IMR-90 (cell line): ENCODE data around the gene AQP12B. TPM values are rescaled to one million over a fixed set of nuclear protein-coding genes. Genes with fewer than 3 reads are reported as not detected.

Source experiments
- ATAC-seq: fragments of 200-7000 bp; cut with Tn5 transposase; 2 replicates; pipeline ENCODE4 v1.9.1; 2020; ENCODE audit warnings: low read depth, mild to moderate bottlenecking, moderate library complexity
- BruUV-seq: library from RNA; stranded (reverse); fragments of 400-500 nt; replicated peaks from 2 replicates; lab custom pipeline; 2021; lab: Mats Ljungman, UMichigan
- CTCF ChIA-PET: fragments of 300-600 bp; formaldehyde crosslinking; extraction: SDS; loops from one replicate; lab custom pipeline; 2021; ENCODE audit warnings: antibody characterized with exemption; lab: Yijun Ruan, JAX
- POLR2A ChIA-PET: fragments of 300-600 bp; sonication (Branson Sonifier 250); formaldehyde crosslinking; loops from one replicate; lab custom pipeline; 2022; ENCODE audit warnings: antibody characterized with exemption; ENCODE audit not compliant: unreplicated experiment; lab: Charles Lee
- DNase-seq: peaks from one replicate; pipeline ENCODE4 v3.0.0; 2013
- H2AFZ ChIP-seq: replicated peaks from 2 replicates; pipeline ENCODE3; 2013; ENCODE audit warnings: low read length, mild to moderate bottlenecking; ENCODE audit not compliant: poor library complexity
- H2AK5ac ChIP-seq: 2 replicates; pipeline ENCODE4 v1.6.1; 2013; ENCODE audit warnings: low read depth, low read length, inconsistent platforms
- H2AK9ac ChIP-seq: replicated peaks from 2 replicates; pipeline ENCODE3; 2013; ENCODE audit warnings: mild to moderate bottlenecking, low read depth, low read length, moderate library complexity; ENCODE audit not compliant: poor library complexity
- H2BK120ac ChIP-seq: 2 replicates; pipeline ENCODE4 v1.6.1; 2013; ENCODE audit warnings: low read depth, low read length, inconsistent platforms
- H2BK15ac ChIP-seq: 3 replicates; pipeline ENCODE4 v1.6.1; 2013; ENCODE audit warnings: low read depth, low read length, inconsistent platforms
- H2BK20ac ChIP-seq: 2 replicates; pipeline ENCODE4 v1.6.1; 2013; ENCODE audit warnings: low read depth, mild to moderate bottlenecking, inconsistent platforms, low read length, moderate library complexity
- H2BK5ac ChIP-seq: 2 replicates; pipeline ENCODE4 v1.6.1; 2013; ENCODE audit warnings: mild to moderate bottlenecking, low read depth, low read length, inconsistent platforms; ENCODE audit not compliant: poor library complexity, severe bottlenecking
- H3K14ac ChIP-seq: replicated peaks from 2 replicates; pipeline ENCODE4 v1.6.1; 2013; ENCODE audit warnings: low read depth, low read length, inconsistent platforms
- H3K18ac ChIP-seq: 2 replicates; pipeline ENCODE4 v1.6.1; 2013; ENCODE audit warnings: low read depth, low read length, control low read depth
- H3K23ac ChIP-seq: 2 replicates; pipeline ENCODE4 v1.6.1; 2013; ENCODE audit warnings: low read depth, low read length, inconsistent platforms
- H3K27ac ChIP-seq: 2 replicates; pipeline ENCODE4 v1.5.1; 2013; ENCODE audit warnings: mild to moderate bottlenecking, control low read depth, low read length; ENCODE audit not compliant: insufficient read depth
- H3K27me3 ChIP-seq: 2 replicates; pipeline ENCODE4 v1.6.1; 2013; ENCODE audit warnings: low read length; ENCODE audit not compliant: control insufficient read depth, insufficient read depth
- H3K36me3 ChIP-seq: 2 replicates; pipeline ENCODE4 v1.6.1; 2013; ENCODE audit warnings: low read length, mixed read lengths; ENCODE audit not compliant: control insufficient read depth, insufficient read depth
- H3K4ac ChIP-seq: 2 replicates; pipeline ENCODE4 v1.6.1; 2013; ENCODE audit warnings: low read depth, low read length, inconsistent platforms
- H3K4me1 ChIP-seq: 2 replicates; pipeline ENCODE4 v1.6.1; 2013; ENCODE audit warnings: low read length, mixed read lengths; ENCODE audit not compliant: control insufficient read depth, insufficient read depth
- H3K4me2 ChIP-seq: 2 replicates; pipeline ENCODE4 v1.6.1; 2013; ENCODE audit warnings: low read depth, mild to moderate bottlenecking, control low read depth, low read length, moderate library complexity
- H3K4me3 ChIP-seq: 2 replicates; pipeline ENCODE4 v1.5.1; 2013; ENCODE audit warnings: low read depth, mild to moderate bottlenecking, control low read depth, low read length, moderate library complexity; ENCODE audit not compliant: insufficient read depth
- H3K56ac ChIP-seq: 2 replicates; pipeline ENCODE4 v1.6.1; 2013; ENCODE audit warnings: low read length, inconsistent platforms; ENCODE audit not compliant: insufficient read depth; ENCODE audit errors: extremely low read depth
- H3K79me1 ChIP-seq, 2 experiments: 2 replicates each; pipeline ENCODE4 v1.6.1; 2013; ENCODE audit warnings: low read length in 2 of 2, inconsistent platforms in 1 of 2, low read depth in 1 of 2
- H3K9ac ChIP-seq: 2 replicates; pipeline ENCODE4 v1.6.1; 2013; ENCODE audit warnings: low read depth, low read length, control low read depth
- H3K9me1 ChIP-seq: 2 replicates; pipeline ENCODE4 v1.6.1; 2013; ENCODE audit warnings: low read length, inconsistent platforms; ENCODE audit not compliant: insufficient read depth
- H3K9me3 ChIP-seq: 2 replicates; pipeline ENCODE4 v1.6.1; 2013; ENCODE audit warnings: low read length; ENCODE audit not compliant: control insufficient read depth, insufficient read depth
- H4K20me1 ChIP-seq: 2 replicates; pipeline ENCODE4 v1.6.1; 2013; ENCODE audit warnings: low read length, inconsistent platforms; ENCODE audit not compliant: insufficient read depth
- H4K5ac ChIP-seq: 2 replicates; pipeline ENCODE4 v1.6.1; 2013; ENCODE audit warnings: mild to moderate bottlenecking, low read depth, low read length, control low read depth
- H4K8ac ChIP-seq, 2 experiments: 2 replicates each; pipeline ENCODE4 v1.6.1; 2013; ENCODE audit warnings: low read depth in 2 of 2, low read length in 2 of 2, control low read depth in 1 of 2, inconsistent platforms in 1 of 2
- H4K91ac ChIP-seq: 2 replicates; pipeline ENCODE4 v1.6.1; 2013; ENCODE audit warnings: low read depth, low read length, inconsistent platforms; ENCODE audit not compliant: insufficient read depth
- BHLHE40 ChIP-seq: fragments of 150-350 bp; IDR thresholded peaks from 2 replicates; pipeline ENCODE4 v1.6.1; 2016; ENCODE audit warnings: mild to moderate bottlenecking, low read depth, low read length
- POLR2A ChIP-seq: IDR thresholded peaks from 2 replicates; pipeline ENCODE4 v1.6.1; 2012; ENCODE audit warnings: mild to moderate bottlenecking, low read depth, low read length
- WGBS, 2 experiments: methylation state at CpG; one replicate each; pipeline versions ENCODE4 v1.1.5 to v1.1.7; 2013; ENCODE audit warnings: missing lambda C conversion rate in 2 of 2; ENCODE audit not compliant: insufficient read length in 1 of 2; ENCODE audit errors: extremely low coverage in 2 of 2; 5-methylcytosine and 5-hydroxymethylcytosine counted together
- dilution Hi-C: fragments of 300-500 bp; cut with HindIII; formaldehyde crosslinking; loops from one replicate; pipeline ENCODE4 v1.14.3; 2018; ENCODE audit warnings: low sequenced_read_pairs; ENCODE audit not compliant: unreplicated experiment
- in situ Hi-C: fragments of 300-500 bp; cut with MboI; formaldehyde crosslinking; loops from 3 replicates; pipeline ENCODE4 v1.14.3; 2019; ENCODE audit warnings: low sequenced_read_pairs, inconsistent platforms, mixed read lengths
- intact Hi-C: fragments of 100-400 bp; cut with micrococcal nuclease; formaldehyde crosslinking; loops from 2 replicates; pipeline ENCODE4 v1.10.0; 2022
- polyA plus RNA-seq, 3 experiments: library from polyadenylated mRNA; depleted of rRNA; stranded (reverse); fragments of >200 nt; gene quantifications; 2 replicates each; pipeline ENCODE4 v1.2.3, GENCODE V29; 2012; ENCODE audit warnings: low replicate concordance in 1 of 3
- total RNA-seq: library from RNA; depleted of rRNA; stranded (reverse); fragments of >200 nt; gene quantifications from 2 replicates; pipeline ENCODE4 v1.2.3, GENCODE V29; 2012

AQP12B gene
- total and polyA plus RNA-seq, 2 of the 4 experiments (the other 2 are of a cell fraction), result not detected

GRCh38 chr2:240635998-240636547, 46.6 kb downstream of the AQP12B start:
- Histone ChIP-seq H3K9me1 (no peaks in the 10 kb centered on the region), H2BK20ac (no peak overlapping the region), H3K4ac (no peak overlapping the region), H3K9ac (no peak overlapping the region), H3K56ac (no peak overlapping the region), H3K79me1 (no peaks in the 10 kb centered on the region), H4K20me1 (no peaks in the 10 kb centered on the region), H3K4me2 (no peak overlapping the region), H3K9me3 (peaks cover 11% of the 10 kb centered on the region), H2BK15ac (no peak overlapping the region), H3K27me3 (peaks cover 12% of the 10 kb centered on the region), H4K8ac (no peak overlapping the region), H3K4me1 (no peaks in the 10 kb centered on the region), H2AK9ac (no peak overlapping the region), H2AFZ (no peak overlapping the region), H3K23ac (no peak overlapping the region), H3K18ac (no peak overlapping the region), H2AK5ac (no peak overlapping the region), H4K5ac (no peak overlapping the region), H2BK5ac (no peak overlapping the region), H4K91ac (no peak overlapping the region), H2BK120ac (no peak overlapping the region), H3K4me3 (no peak overlapping the region), H3K14ac (no peak overlapping the region), H3K27ac (no peak overlapping the region), H3K36me3 (no peaks in the 10 kb centered on the region)
- WGBS, 2 experiments, result 83% methylated on average over 1 of the region's 3 CpGs; no CpG with 5 or more reads in 1 of the 2 experiments
- ChIA-PET CTCF (no interaction called here), POLR2A (no interaction called here)
- dilution Hi-C loops, result no loop called here
- intact Hi-C loops, result no loop called here
- TF ChIP-seq BHLHE40, result no peak
- TF ChIP-seq POLR2A, result no peak
- ATAC-seq, result no peak
- BruUV-seq, result no TSS peak
- in situ Hi-C loops, result no loop called here
- DNase-seq, result no peak
